Body of pancreas (tissue), 4 donors: ENCODE results near the gene POLR2B. TPM values are rescaled to one million over a fixed set of nuclear protein-coding genes. Genes with fewer than 3 reads are reported as not detected.
A peak's percentile ranks its signal among the peaks of the same experiment; 100 is the strongest.

ENCODE experiments used
- ATAC-seq: fragments of 150-250 bp; one replicate; pipeline ENCODE4 v1.9.1; 2016
- DNase-seq, 4 donors: peaks; one replicate each; pipeline ENCODE4 v3.0.0-alpha.2; 2019
- H3K27ac ChIP-seq, 4 donors: fragments of 200-600 bp; sonication (generic); 1 replicate in 3 of 4; 2 replicates in 1 of 4; pipeline versions ENCODE4 v1.5.1 to v1.6.1; 2016 to 2019; ENCODE audit warnings: mild to moderate bottlenecking in 1 of 4, mixed read lengths in 1 of 4, moderate library complexity in 1 of 4
- H3K27me3 ChIP-seq, 2 donors: fragments of 200-600 bp; sonication (generic); one replicate each; pipeline ENCODE4 v1.6.0; 2016; ENCODE audit warnings: mild to moderate bottlenecking in 1 of 2
- H3K36me3 ChIP-seq, 2 donors: fragments of 200-600 bp; sonication (generic); replicated peaks in 1 of 2; 2 replicates each; pipeline ENCODE4 v1.5.1; 2016; ENCODE audit warnings: low read depth in 2 of 2; ENCODE audit not compliant: insufficient read depth in 1 of 2
- H3K4me1 ChIP-seq: fragments of 200-600 bp; sonication (generic); one replicate; pipeline ENCODE4 v1.6.0; 2016
- H3K4me3 ChIP-seq, 2 donors: fragments of 200-600 bp; sonication (generic); 1 replicate in 1 of 2; 2 replicates in 1 of 2; pipeline ENCODE4 v1.5.1; 2016 to 2019
- H3K9me3 ChIP-seq, 3 donors: fragments of 200-600 bp; sonication (generic); 1 replicate in 2 of 3; 2 replicates in 1 of 3; pipeline ENCODE4 v1.5.1; 2016
- CTCF ChIP-seq, 7 experiments: fragments of 450-650 bp in 4 of 7; fragments of 200-600 bp in 3 of 7; sonication (generic) in 3 of 7; IDR thresholded peaks; one replicate each; pipeline ENCODE4 v1.5.1; 2016 to 2019; ENCODE audit warnings: antibody characterized with exemption in 7 of 7
- POLR2A ChIP-seq, 3 donors: fragments of 450-650 bp; IDR thresholded peaks; one replicate each; pipeline ENCODE4 v1.6.1; 2016; ENCODE audit warnings: antibody characterized with exemption in 3 of 3, mild to moderate bottlenecking in 2 of 3
- WGBS, 2 donors: methylation state at CpG; one replicate each; pipeline ENCODE4 v1.1.5; 2017; 5-methylcytosine and 5-hydroxymethylcytosine counted together
- intact Hi-C: fragments of 100-400 bp; cut with DNase I; formaldehyde crosslinking; loops from one replicate; pipeline ENCODE4 v1.15.1; 2023
- small RNA-seq: library from RNA; depleted of rRNA; stranded (forward); fragments of <200 nt; gene quantifications from one replicate; pipeline ENCODE3, GENCODE V24; 2016
- total RNA-seq, 2 donors: library from RNA; depleted of rRNA; stranded (reverse); fragments of >200 nt; gene quantifications; one replicate each; pipeline ENCODE4 v1.1.0, GENCODE V29; 2016

Gene POLR2B
- total RNA-seq, 2 donors from 2014 or later, result 38.6 to 46.2 TPM

GRCh38 chr4:57077550-57078343 is 99.1 kb downstream of the POLR2B start:
- no peak for TF ChIP-seq POLR2A (IDR thresholded peaks at IDR 0.05)
- TF ChIP-seq CTCF (IDR thresholded peaks at IDR 0.05), result no peak
- Histone ChIP-seq H3K27me3 (no peaks in the 10 kb centered on the region), H3K4me3 (no peak overlapping the region), H3K4me1 (peaks cover 42% of the 10 kb centered on the region), H3K36me3 (no peaks in the 10 kb centered on the region), H3K27ac (peak overlapping the region; percentile 4 to 76 (median 64)), H3K9me3 (no peaks in the 10 kb centered on the region)
- ATAC-seq, result peak; percentile 36
- DNase-seq, result no peak
- intact Hi-C loops, result no loop called here
- 59 to 67% methylated on average over 14 of the region's 14 CpGs for WGBS, 2 donors

- ATAC-seq (peak; percentile 54), DNase-seq (peak; percentile 37 to 60 (median 58))
- 17 to 23% methylated on average over 10 of the region's 10 CpGs for WGBS, 2 donors
- intact Hi-C loops, result no loop called here
- H3K4me1 ChIP-seq, result peaks cover 42% of the 10 kb centered on the region
- H3K36me3 ChIP-seq, result no peaks in the 10 kb centered on the region
- H3K27ac ChIP-seq, result peak overlapping the region in 3 of 4 donors; percentile 56 to 76 (median 71)
- TF ChIP-seq CTCF (IDR thresholded peaks at IDR 0.05) (no peak), POLR2A (IDR thresholded peaks at IDR 0.05) (peak in 1 of 3 donors; percentile 13)
- H3K4me3 ChIP-seq, result no peak overlapping the region
- no peaks in the 10 kb centered on the region for H3K27me3 ChIP-seq
- no peaks in the 10 kb centered on the region for H3K9me3 ChIP-seq
Measured at GRCh38 chr4:57078685-57079521, 100.2 kb downstream of the POLR2B start.

Small RNA genes within 50 kb of the gene (small RNA-seq; reads per million reads assigned to genes)
- not detected for gene RNU6-998P

Other genes starting within 250 kb of the POLR2B start
- gene SPINK2, start 157.2 kb upstream of the POLR2B start, total RNA-seq, result not detected
- 10 to 100 TPM; 17.1 to 19.8 TPM for gene REST, start 71.0 kb upstream of the POLR2B start, total RNA-seq
- 10 to 100 TPM; 27.7 to 30.6 TPM for gene NOA1, start 1.3 kb upstream of the POLR2B start, total RNA-seq
- 1,000 to 10,000 TPM in 1 of 2 donors, 100 to 1,000 TPM in 1; 758 to 1,249 TPM for gene IGFBP7, start 131.5 kb downstream of the POLR2B start, total RNA-seq